ENCODE measurements around the gene KLHL24. TPM values are rescaled to one million over a fixed set of nuclear protein-coding genes. Genes with fewer than 3 reads are reported as not detected.

Gene KLHL24
- 23.3 and 24.0 TPM in 2 replicates for total RNA-seq

DNA sequence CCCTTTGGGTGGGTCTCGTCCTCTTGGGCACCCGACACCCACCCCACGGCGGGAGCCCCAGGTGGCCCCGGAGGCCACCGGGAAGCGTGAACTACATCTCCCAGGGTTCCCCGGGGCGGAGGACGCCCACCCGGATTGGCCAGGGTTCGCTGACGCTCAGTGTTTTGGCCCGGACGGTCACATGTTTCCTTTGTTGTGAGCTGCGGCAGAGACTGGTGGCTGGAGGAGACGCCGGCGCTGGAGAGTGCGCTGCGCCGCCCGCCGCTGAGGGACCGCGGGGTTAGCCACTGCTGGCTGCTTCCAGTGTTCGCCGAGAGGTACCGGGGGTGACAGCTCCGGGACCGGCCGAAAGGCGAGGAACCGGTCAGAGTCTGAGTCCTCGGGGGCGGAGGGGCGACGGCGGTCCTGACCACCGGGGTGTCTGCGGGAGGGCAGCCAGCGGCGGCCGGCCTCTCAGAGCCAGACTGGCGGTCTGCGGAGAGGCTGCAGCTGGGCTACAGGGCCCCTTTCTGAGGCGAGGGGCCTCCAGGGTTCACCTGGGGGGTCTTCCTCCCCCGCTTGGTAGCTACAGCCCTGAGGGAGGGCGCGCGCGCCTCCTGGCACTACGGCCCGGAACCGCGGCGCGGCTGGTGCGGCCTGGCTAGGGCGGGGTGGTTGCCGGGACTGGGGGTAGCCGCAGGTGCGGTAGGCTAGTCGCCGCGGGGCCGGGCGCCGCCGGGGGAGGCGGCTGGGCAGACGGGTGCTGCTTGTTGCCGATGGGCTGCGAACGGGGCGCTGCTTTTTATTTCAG is at the start of gene KLHL24:
KLHL24 (plus strand) TSS at position 193 of the 790 bp plus-strand sequence. CDS start 14,734 bp downstream, outside the sequence.

DNA sequence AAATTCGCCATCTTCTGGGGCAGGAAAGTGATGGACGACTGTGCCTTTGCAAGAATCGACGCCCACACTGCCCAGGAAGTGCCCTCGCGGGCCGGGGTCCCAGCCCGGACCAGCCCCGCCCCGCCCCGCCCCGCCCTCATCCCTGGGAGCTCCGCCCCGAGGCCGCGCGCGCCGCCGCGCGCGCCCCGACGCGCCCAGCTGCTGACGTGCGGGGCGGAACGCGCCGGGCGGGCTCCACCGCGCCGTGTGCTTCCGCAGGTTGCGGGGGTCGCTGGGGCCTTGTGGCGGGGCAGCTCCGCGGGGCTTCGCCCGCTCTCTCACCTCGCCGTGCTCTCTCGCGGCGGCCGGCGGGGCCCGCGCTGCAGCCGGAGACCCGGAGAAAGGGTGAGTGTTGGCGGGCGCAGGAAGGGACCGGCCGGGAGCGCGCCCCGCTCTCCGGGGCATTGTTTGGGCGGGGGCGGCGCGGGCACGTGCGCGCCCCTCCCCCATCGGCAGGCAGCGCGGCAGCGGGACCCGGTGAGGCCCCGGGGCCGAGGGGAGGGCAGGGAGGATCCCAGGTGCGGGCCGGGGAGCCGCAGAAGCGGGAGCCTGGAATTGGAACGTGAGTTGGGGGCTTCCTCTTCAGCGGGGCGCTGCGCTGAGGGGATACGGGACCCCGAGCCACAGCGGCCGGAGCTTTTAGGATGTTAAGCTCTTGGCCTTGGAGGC is 62.3 kb downstream of the KLHL24 start, which contains the start of gene YEATS2:
YEATS2 (plus strand) TSS at position 188 of the 708 bp plus-strand sequence. CDS start 17,366 bp downstream, outside the sequence.

Other genes starting within 250 kb of the KLHL24 start
- 0.16 and 0.18 TPM in 2 replicates for gene MCF2L2, start 207.0 kb upstream of the KLHL24 start, total RNA-seq
- gene KLHL6, start 79.9 kb upstream of the KLHL24 start, total RNA-seq: 0.32 TPM in 1 of 2 replicates, not detected in the other
- gene YEATS2, start 62.2 kb downstream of the KLHL24 start, total RNA-seq: 39.2 and 44.4 TPM in 2 replicates
- under 0.01 and 4.5 TPM in 2 replicates for gene MAP6D1, start 190.0 kb downstream of the KLHL24 start, total RNA-seq
- gene PARL, start 249.3 kb downstream of the KLHL24 start, total RNA-seq: 28.7 and 39.0 TPM in 2 replicates